Stimulated activated CD8-positive, alpha-beta memory T cell treated with anti-CD3 and anti-CD28 coated beads, Interleukin-4, amount 100 ng/mL, for 48 hours (primary cell): ENCODE data around the gene ZNF205.
"Not testable (repeated sequence)": the region's sequence is repeated elsewhere in the genome, so short reads cannot be mapped to it uniquely, and the experiment has no call there.

Experiments
- DNase-seq: peaks from one replicate; pipeline ENCODE4 v3.0.0-alpha.2; 2020

The ZNF205 gene

DNA sequence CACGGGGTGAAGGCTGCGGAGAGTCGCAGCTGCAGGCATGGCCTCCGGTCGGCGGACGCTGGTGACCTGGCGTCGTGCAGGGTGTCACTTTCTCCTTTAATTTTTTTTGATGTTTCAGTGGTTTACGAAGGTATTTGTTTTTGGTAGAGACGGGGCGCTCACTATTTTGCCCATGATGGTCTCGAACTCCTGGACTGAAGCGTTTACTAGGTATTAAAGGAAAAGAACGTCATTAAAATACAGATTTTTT is 39.6 kb downstream of the ZNF205 start:
- peak; percentile 50 for DNase-seq

- DNase-seq = peak; percentile 98
Observed at GRCh38 chr16:3152277-3152990, 40.0 kb downstream of the ZNF205 start.

GRCh38 chr16:3152991-3153368 is 40.6 kb downstream of the ZNF205 start:
- DNase-seq = no peak

GRCh38 chr16:3155181-3155580 is 42.8 kb downstream of the ZNF205 start:
- DNase-seq = no peak

- DNase-seq = no peak
Observed at GRCh38 chr16:3155972-3156371, 43.6 kb downstream of the ZNF205 start.

DNA sequence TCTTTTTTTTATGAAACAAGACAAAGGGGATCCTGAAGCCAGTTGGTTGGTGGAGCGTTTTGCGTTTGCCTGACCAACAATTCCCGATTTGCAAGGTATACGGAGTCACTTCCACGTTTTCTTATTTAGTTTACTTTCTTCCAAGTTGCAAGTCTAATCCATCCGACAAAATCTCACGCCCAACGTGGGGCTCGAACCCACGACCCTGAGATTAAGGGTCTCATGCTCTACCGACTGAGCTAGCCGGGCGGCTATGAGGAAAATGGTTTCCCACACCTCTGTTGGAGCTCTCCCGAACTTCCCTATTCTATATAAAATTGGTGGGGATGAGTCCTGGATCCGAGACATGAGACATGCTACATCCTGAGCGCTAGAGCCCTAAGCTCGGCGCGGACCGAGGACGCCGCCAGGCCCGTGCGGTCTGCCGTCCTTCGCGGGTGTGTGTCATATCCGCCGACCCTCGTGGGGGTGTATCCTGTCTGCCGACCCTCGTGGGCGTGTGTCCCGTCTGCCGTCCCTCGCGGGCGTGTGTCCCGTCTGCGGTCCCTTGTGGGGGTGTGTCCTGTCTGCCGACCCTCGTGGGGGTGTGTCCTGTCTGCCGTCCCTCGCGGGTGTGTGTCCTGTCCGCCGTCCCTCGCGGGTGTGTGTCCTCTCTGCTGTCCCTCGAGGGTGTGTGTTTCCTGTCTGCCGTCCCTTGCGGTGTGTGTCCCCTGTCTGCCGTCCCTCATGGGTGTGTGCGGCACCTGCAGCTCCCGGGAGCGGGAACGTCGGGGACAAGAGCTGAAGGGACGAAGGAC is 45.0 kb downstream of the ZNF205 start:
- peak; percentile 85 for DNase-seq

GRCh38 chr16:3158026-3158509 is 45.7 kb downstream of the ZNF205 start:
- DNase-seq = no peak

DNA sequence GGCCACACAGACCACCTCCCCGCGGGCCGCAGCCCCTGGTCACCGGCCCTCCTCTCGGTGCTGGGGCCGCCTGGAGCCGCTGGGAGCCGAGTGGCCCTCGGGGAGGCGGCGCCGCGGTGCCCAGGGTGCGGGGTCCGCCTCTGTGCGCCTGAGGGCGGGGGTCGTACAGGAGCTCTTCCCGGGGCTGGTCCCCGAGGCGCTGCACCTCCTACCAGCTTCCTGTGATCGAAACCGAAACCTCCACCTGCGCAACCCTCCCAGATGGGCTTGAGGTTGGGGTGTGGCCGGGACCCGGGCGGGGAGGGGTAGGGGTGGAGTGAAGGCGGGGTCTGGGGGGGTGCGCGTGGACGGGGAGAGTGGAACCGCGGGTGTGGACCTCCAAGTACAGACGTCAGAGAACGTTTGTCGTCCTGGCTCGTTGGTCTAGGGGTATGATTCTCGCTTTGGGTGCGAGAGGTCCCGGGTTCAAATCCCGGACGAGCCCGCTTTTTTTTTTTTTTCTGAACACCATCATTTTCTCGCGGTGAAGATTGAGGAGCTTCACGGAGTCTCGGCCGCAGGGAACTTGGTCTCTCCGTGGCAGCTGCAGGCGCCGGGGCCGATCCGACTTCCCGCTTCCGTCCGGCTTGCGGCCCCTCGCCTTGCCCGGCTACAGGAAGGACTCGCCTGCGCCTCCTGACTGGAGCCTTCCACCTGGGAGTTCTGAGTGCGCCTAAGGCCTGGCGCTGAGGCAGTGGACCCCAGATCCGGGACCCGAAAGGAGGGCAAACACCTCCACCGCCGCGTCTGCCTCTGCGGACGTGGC is 46.3 kb downstream of the ZNF205 start:
- DNase-seq = peak; percentile 89

- DNase-seq = no peak
Observed at GRCh38 chr16:3161235-3162018, 49.0 kb downstream of the ZNF205 start.

DNA sequence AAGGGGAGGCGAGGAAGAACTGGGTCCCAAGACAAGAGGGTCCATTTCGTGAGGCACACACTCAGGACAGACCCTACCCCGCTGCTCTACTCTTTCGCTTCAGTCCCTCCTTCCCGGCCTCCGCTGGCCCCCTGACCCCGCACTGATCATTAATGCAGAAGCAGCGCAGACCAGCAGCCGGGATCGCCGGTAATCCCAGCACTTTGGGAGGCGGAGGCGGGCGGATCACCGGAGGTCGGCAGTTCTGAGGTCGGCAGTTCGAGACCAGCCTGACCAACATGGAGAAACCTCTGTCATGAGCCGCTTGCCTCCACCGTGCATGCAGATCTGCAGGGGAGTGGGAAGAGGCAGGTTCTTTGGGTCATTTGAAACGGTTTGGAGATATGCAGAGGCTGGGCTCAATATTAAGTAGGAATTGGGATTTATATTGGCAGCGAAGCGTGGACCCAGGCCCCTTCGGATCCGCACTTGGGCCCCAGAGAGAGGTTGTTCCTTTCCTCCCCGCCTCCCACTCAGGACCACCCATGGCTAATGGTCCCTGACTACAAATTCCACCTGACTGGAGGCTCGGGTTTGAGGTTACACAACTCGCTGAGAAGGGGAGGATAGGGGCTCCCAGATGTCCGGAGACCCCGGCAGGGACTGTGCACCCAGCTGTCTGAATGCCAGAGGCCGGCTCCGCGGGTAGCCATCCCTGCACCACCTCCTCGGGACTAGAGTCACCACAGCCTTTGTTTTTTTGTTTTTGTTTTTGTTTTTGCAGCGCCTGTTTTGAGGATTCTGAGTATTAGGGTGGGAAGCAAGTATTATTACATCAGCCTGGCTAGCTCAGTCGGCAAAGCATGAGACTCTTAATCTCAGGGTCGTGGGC is 52.0 kb downstream of the ZNF205 start:
- no peak for DNase-seq

GRCh38 chr16:3165111-3165822 is 52.9 kb downstream of the ZNF205 start:
- no peak for DNase-seq

DNA sequence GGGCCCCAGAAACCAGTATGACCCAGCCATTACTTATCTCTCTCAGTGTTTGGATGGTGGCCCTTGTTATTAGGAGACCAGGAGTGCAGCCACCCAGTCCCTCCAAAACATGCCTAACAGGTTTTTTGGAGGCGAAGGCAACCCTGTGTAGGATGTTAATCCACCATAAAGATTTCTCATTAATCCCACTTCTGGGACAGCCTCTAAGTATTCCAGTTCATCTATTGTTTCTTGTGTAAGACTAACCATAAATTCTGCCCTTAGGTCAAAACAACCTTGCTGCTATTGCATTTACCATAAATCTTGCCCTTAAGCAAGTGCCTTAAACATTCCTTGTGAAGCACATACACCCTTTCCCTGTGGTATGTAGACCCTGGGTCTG is 54.1 kb downstream of the ZNF205 start:
- no peak for DNase-seq

DNA sequence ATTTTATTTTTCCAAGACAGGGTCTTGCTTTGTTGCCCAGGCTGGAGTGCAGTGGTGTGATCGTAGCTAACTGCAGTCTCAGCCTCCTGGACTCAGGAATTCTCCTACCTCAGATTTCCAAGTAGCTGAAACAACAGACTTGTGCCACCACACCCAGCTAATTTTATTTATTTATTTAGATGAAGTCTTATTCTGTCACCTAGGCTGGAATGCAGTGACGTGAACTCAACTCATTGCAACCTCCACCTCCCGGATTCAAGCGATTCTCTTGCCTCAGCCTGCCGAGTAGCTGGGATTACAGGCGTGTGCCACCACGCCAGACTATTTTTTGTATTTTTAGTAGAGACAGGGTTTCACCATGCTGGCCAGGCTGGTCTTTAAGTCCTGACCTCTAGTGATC is 56.3 kb downstream of the ZNF205 start:
- DNase-seq = not testable (repeated sequence)
